DND-41 (cell line): Measurements from ENCODE around the gene KCNQ5.

Experiments used
- ATAC-seq: fragments of 200-7000 bp; cut with Tn5 transposase; 3 replicates; pipeline ENCODE4 v1.9.1; 2021; ENCODE audit warnings: low read depth; ENCODE audit not compliant: insufficient read depth
- DNase-seq: peaks from one replicate; pipeline ENCODE4 v3.0.0-alpha.2; 2020
- H2AFZ ChIP-seq: 2 replicates; pipeline ENCODE4 v1.6.0; 2012; ENCODE audit warnings: low read depth, low read length
- H3K27ac ChIP-seq: 2 replicates; pipeline ENCODE4 v1.5.1; 2012; ENCODE audit warnings: low read length, inconsistent platforms
- H3K27me3 ChIP-seq: fragments of 200-600 bp; sonication (generic); 2 replicates; pipeline ENCODE4 v1.6.0; 2012; ENCODE audit warnings: low read length, mild to moderate bottlenecking, inconsistent platforms; ENCODE audit not compliant: insufficient read depth, poor library complexity
- H3K36me3 ChIP-seq: 2 replicates; pipeline ENCODE4 v1.5.1; 2012; ENCODE audit warnings: low read length, inconsistent platforms; ENCODE audit not compliant: insufficient read depth
- H3K4me1 ChIP-seq: 2 replicates; pipeline ENCODE4 v1.5.1; 2012; ENCODE audit warnings: mild to moderate bottlenecking, low read length; ENCODE audit not compliant: insufficient read depth
- H3K4me2 ChIP-seq: 2 replicates; pipeline ENCODE4 v1.6.0; 2012; ENCODE audit warnings: mild to moderate bottlenecking, moderate library complexity, low read length, inconsistent platforms; ENCODE audit not compliant: insufficient read depth
- H3K4me3 ChIP-seq, 2 experiments: fragments of 200-600 bp in 1 of 2; shearing (Covaris generic) in 1 of 2; 2 replicates each; pipeline ENCODE4 v1.5.1; 2012 to 2016; ENCODE audit warnings: inconsistent platforms in 2 of 2, low read length in 2 of 2, mild to moderate bottlenecking in 2 of 2, low read depth in 1 of 2, moderate library complexity in 1 of 2
- H3K79me2 ChIP-seq: 2 replicates; pipeline ENCODE4 v1.6.0; 2012; ENCODE audit warnings: low read length, inconsistent platforms; ENCODE audit not compliant: insufficient read depth
- H3K9ac ChIP-seq: 2 replicates; pipeline ENCODE4 v1.6.0; 2012; ENCODE audit warnings: low read depth, mild to moderate bottlenecking, inconsistent platforms, low read length, moderate library complexity
- H3K9me3 ChIP-seq: 2 replicates; pipeline ENCODE4 v1.5.1; 2012; ENCODE audit warnings: low read length, moderate library complexity, mild to moderate bottlenecking, inconsistent platforms; ENCODE audit not compliant: insufficient read depth, severe bottlenecking
- H4K20me1 ChIP-seq: 2 replicates; pipeline ENCODE4 v1.6.0; 2012; ENCODE audit warnings: low read length; ENCODE audit not compliant: insufficient read depth
- CTCF ChIP-seq: IDR thresholded peaks from 2 replicates; pipeline ENCODE4 v1.5.1; 2012; ENCODE audit warnings: borderline replicate concordance, low read length, moderate library complexity, mild to moderate bottlenecking; ENCODE audit not compliant: poor library complexity, severe bottlenecking; ENCODE audit errors: extremely low read depth
- EZH2 ChIP-seq: IDR thresholded peaks from 3 replicates; pipeline ENCODE4 v1.6.1; 2012; ENCODE audit warnings: borderline replicate concordance, low read depth, mild to moderate bottlenecking, moderate library complexity, low read length, inconsistent platforms; ENCODE audit not compliant: severe bottlenecking

Gene KCNQ5

GRCh38 chr6:73104921-73105320 is 483.1 kb downstream of the KCNQ5 start:
- no peak overlapping the region for H3K4me3 ChIP-seq
- no peak for DNase-seq
- H3K9me3 ChIP-seq, result no peaks in the 10 kb centered on the region
- H2AFZ ChIP-seq, result no peak overlapping the region
- no peak for ATAC-seq
- no peak overlapping the region for H3K9ac ChIP-seq
- H3K4me2 ChIP-seq, result no peak overlapping the region
- no peak for TF ChIP-seq EZH2
- TF ChIP-seq CTCF, result no peak
- H3K27me3 ChIP-seq, result no peaks in the 10 kb centered on the region
- no peaks in the 10 kb centered on the region for H4K20me1 ChIP-seq
- no peak overlapping the region for H3K27ac ChIP-seq
- no peaks in the 10 kb centered on the region for H3K79me2 ChIP-seq
- H3K36me3 ChIP-seq, result no peaks in the 10 kb centered on the region
- no peaks in the 10 kb centered on the region for H3K4me1 ChIP-seq

- Histone ChIP-seq H4K20me1 (no peaks in the 10 kb centered on the region), H3K36me3 (no peaks in the 10 kb centered on the region), H2AFZ (no peak overlapping the region), H3K4me1 (no peaks in the 10 kb centered on the region), H3K79me2 (no peaks in the 10 kb centered on the region), H3K4me3 (no peak overlapping the region), H3K9me3 (no peaks in the 10 kb centered on the region), H3K27ac (no peak overlapping the region), H3K4me2 (no peak overlapping the region), H3K27me3 (no peaks in the 10 kb centered on the region), H3K9ac (no peak overlapping the region)
- DNase-seq (no peak), ATAC-seq (no peak)
- no peak for TF ChIP-seq EZH2
- TF ChIP-seq CTCF, result no peak
Observed at GRCh38 chr6:73107016-73107415, 485.2 kb downstream of the KCNQ5 start.

- no peaks in the 10 kb centered on the region for H4K20me1 ChIP-seq
- no peak for TF ChIP-seq CTCF
- no peak for TF ChIP-seq EZH2
- H3K9me3 ChIP-seq, result no peaks in the 10 kb centered on the region
- H3K79me2 ChIP-seq, result no peaks in the 10 kb centered on the region
- H3K27me3 ChIP-seq, result no peaks in the 10 kb centered on the region
- H3K9ac ChIP-seq, result no peak overlapping the region
- H3K36me3 ChIP-seq, result no peaks in the 10 kb centered on the region
- H3K4me3 ChIP-seq, result no peak overlapping the region
- no peaks in the 10 kb centered on the region for H3K4me1 ChIP-seq
- no peak for ATAC-seq
- DNase-seq, result no peak
- H2AFZ ChIP-seq, result no peak overlapping the region
- no peak overlapping the region for H3K4me2 ChIP-seq
- no peak overlapping the region for H3K27ac ChIP-seq
Observed at GRCh38 chr6:73108949-73109348, 487.1 kb downstream of the KCNQ5 start.

- Histone ChIP-seq H3K9ac (no peak overlapping the region), H3K36me3 (no peaks in the 10 kb centered on the region)
- no peak for DNase-seq
Observed at GRCh38 chr6:73109659-73110058, 487.8 kb downstream of the KCNQ5 start.

More at GRCh38 chr6:73109659-73110058, 487.8 kb downstream of the KCNQ5 start:
- no peaks in the 10 kb centered on the region for H4K20me1 ChIP-seq
- H3K4me1 ChIP-seq, result no peaks in the 10 kb centered on the region
- H3K27me3 ChIP-seq, result no peaks in the 10 kb centered on the region
- H3K9me3 ChIP-seq, result no peaks in the 10 kb centered on the region
- no peak overlapping the region for H3K4me3 ChIP-seq
- H2AFZ ChIP-seq, result no peak overlapping the region
- no peaks in the 10 kb centered on the region for H3K79me2 ChIP-seq
- ATAC-seq, result no peak
- H3K27ac ChIP-seq, result no peak overlapping the region
- no peak overlapping the region for H3K4me2 ChIP-seq
- TF ChIP-seq EZH2, result no peak
- TF ChIP-seq CTCF, result no peak
